Caco-2 (cell line): ENCODE results near the gene SPRED2. TPM values are rescaled to one million over a fixed set of nuclear protein-coding genes. Genes with fewer than 3 reads are reported as not detected.

Experiments
- BruUV-seq: library from RNA; stranded (reverse); fragments of 400-500 nt; replicated peaks from 2 replicates; lab custom pipeline; 2021; lab: Mats Ljungman, UMichigan
- CTCF ChIA-PET: fragments of 300-600 bp; sonication (Branson Sonifier 250); formaldehyde crosslinking; loops from one replicate; lab custom pipeline; 2022; ENCODE audit warnings: antibody characterized with exemption; lab: Charles Lee
- POLR2A ChIA-PET: fragments of 300-600 bp; sonication (Branson Sonifier 250); formaldehyde crosslinking; loops from one replicate; lab custom pipeline; 2022; ENCODE audit warnings: antibody characterized with exemption; lab: Charles Lee
- DNase-seq, 2 experiments: peaks; one replicate each; pipeline versions ENCODE4 v3.0.0 to v3.0.0-alpha.2; 2020 to 2022
- H3K27me3 ChIP-seq: replicated peaks from 2 replicates; pipeline ENCODE4 v1.6.0; 2011; ENCODE audit warnings: low read length; ENCODE audit not compliant: control insufficient read depth, insufficient read depth
- H3K36me3 ChIP-seq: 2 replicates; pipeline ENCODE4 v1.5.1; 2011; ENCODE audit warnings: low read length; ENCODE audit not compliant: control insufficient read depth, insufficient read depth
- H3K4me1 ChIP-seq: fragments of 250-450 bp; sonication (Bioruptor Pico); 2 replicates; pipeline ENCODE4 v1.5.1; 2020; ENCODE audit warnings: mild to moderate bottlenecking
- H3K4me3 ChIP-seq: 2 replicates; pipeline ENCODE4 v1.5.1; 2011; ENCODE audit warnings: low read depth, mild to moderate bottlenecking, control low read depth, low read length
- H3K9me3 ChIP-seq: fragments of 250-450 bp; sonication (Bioruptor Pico); 2 replicates; pipeline ENCODE4 v1.5.1; 2020; ENCODE audit warnings: mild to moderate bottlenecking, moderate library complexity
- H3K27ac Mint-ChIP-seq: one replicate; pipeline ENCODE4 v1.8.0; 2022; ENCODE audit warnings: mixed read lengths; ENCODE audit not compliant: unreplicated experiment
- H3K27me3 Mint-ChIP-seq: one replicate; pipeline ENCODE4 v1.8.0; 2022; ENCODE audit warnings: mixed read lengths; ENCODE audit not compliant: insufficient read depth, unreplicated experiment
- H3K36me3 Mint-ChIP-seq: one replicate; pipeline ENCODE4 v1.8.0; 2022; ENCODE audit warnings: mild to moderate bottlenecking, mixed read lengths; ENCODE audit not compliant: insufficient read depth, unreplicated experiment
- H3K4me1 Mint-ChIP-seq: one replicate; pipeline ENCODE4 v1.8.0; 2022; ENCODE audit warnings: low read depth, mixed read lengths; ENCODE audit not compliant: unreplicated experiment
- H3K4me3 Mint-ChIP-seq: one replicate; pipeline ENCODE4 v1.8.0; 2022; ENCODE audit warnings: mild to moderate bottlenecking, moderate library complexity, mixed read lengths; ENCODE audit not compliant: unreplicated experiment
- H3K9me3 Mint-ChIP-seq: one replicate; pipeline ENCODE4 v1.8.0; 2022; ENCODE audit warnings: mixed read lengths; ENCODE audit not compliant: unreplicated experiment
- CTCF ChIP-seq, 2 experiments: fragments of 200-600 bp in 1 of 2; IDR thresholded peaks; 1 replicate in 1 of 2; 2 replicates in 1 of 2; pipeline versions ENCODE4 v1.5.1 to v1.8.0; 2011 to 2022; ENCODE audit warnings: antibody characterized with exemption in 1 of 2, control low read depth in 1 of 2, inconsistent platforms in 1 of 2, low read depth in 1 of 2, low read length in 1 of 2, mild to moderate bottlenecking in 1 of 2, moderate library complexity in 1 of 2; ENCODE audit not compliant: insufficient read depth in 1 of 2, severe bottlenecking in 1 of 2, unreplicated experiment in 1 of 2
- intact Hi-C: fragments of 100-400 bp; cut with micrococcal nuclease; formaldehyde crosslinking; loops from one replicate; pipeline ENCODE4 v1.10.0; 2022; ENCODE audit not compliant: unreplicated experiment
- total RNA-seq: library from RNA; stranded (reverse); gene quantifications from 2 replicates; pipeline ENCODE4 v1.2.3, GENCODE V29; 2022

Gene SPRED2
- total RNA-seq, 1 experiment from 2014 or later = 49.9 TPM

GRCh38 chr2:65411056-65411795 lies 21.2 kb downstream of the SPRED2 start:
- Mint-ChIP-seq H3K36me3 (peaks cover 6% of the 10 kb centered on the region), H3K9me3 (no peaks in the 10 kb centered on the region), H3K4me3 (peak overlapping the region; percentile 55), H3K27me3 (no peaks in the 10 kb centered on the region), H3K4me1 (peaks cover 42% of the 10 kb centered on the region), H3K27ac (peak overlapping the region; percentile 91)
- Histone ChIP-seq H3K4me1 (peaks cover 44% of the 10 kb centered on the region), H3K36me3 (no peaks in the 10 kb centered on the region; the same call in 1 of the 2 replicates), H3K4me3 (no peak overlapping the region), H3K9me3 (no peaks in the 10 kb centered on the region), H3K27me3 (no peaks in the 10 kb centered on the region)
- DNase-seq = peak in 1 of 2 experiments; percentile 26
- ChIA-PET CTCF (no interaction called here), POLR2A (no interaction called here)
- TF ChIP-seq CTCF (IDR thresholded peaks at IDR 0.05; ENCODE audit: insufficient read depth in 1 of 2, low read depth in 1 of 2, low read length in 1 of 2, severe bottlenecking in 1 of 2, unreplicated experiment in 1 of 2) = no peak
- intact Hi-C loops = loop anchor here (1.0 kb wide), 1 partner anchor 10 kb away; no protein-coding TSS in a partner anchor
- no TSS peak for BruUV-seq

- no peaks in the 10 kb centered on the region; the same call in 1 of the 2 replicates for H3K36me3 ChIP-seq
- H3K9me3 ChIP-seq = no peaks in the 10 kb centered on the region
- BruUV-seq = no TSS peak
- no peak overlapping the region for H3K4me3 ChIP-seq
- ChIA-PET POLR2A (no interaction called here), CTCF (no interaction called here)
- no peaks in the 10 kb centered on the region for H3K27me3 ChIP-seq
- peaks cover 6% of the 10 kb centered on the region for H3K36me3 Mint-ChIP-seq
- no peak overlapping the region for H3K27ac Mint-ChIP-seq
- H3K4me1 Mint-ChIP-seq = peaks cover 61% of the 10 kb centered on the region
- H3K4me1 ChIP-seq = peaks cover 55% of the 10 kb centered on the region
- no peak overlapping the region for H3K4me3 Mint-ChIP-seq
- intact Hi-C loops = no loop called here
- no peak for TF ChIP-seq CTCF (IDR thresholded peaks at IDR 0.05; ENCODE audit: insufficient read depth in 1 of 2, low read depth in 1 of 2, low read length in 1 of 2, severe bottlenecking in 1 of 2, unreplicated experiment in 1 of 2)
- DNase-seq = no peak
- no peaks in the 10 kb centered on the region for H3K27me3 Mint-ChIP-seq
- no peaks in the 10 kb centered on the region for H3K9me3 Mint-ChIP-seq
These were observed 23.4 kb downstream of the SPRED2 start for GRCh38 chr2:65409045-65409444.

- intact Hi-C loops = no loop called here
- POLR2A ChIA-PET = interaction anchor here (0.5 to 0.9 kb wide), 3 partner anchors 20 to 433 kb away, joined by 3 to 4 read pairs (median 3); partner anchors contain the start of gene SPRED2
- H3K9me3 ChIP-seq = no peaks in the 10 kb centered on the region
- Mint-ChIP-seq H3K27me3 (no peaks in the 10 kb centered on the region), H3K36me3 (no peaks in the 10 kb centered on the region), H3K9me3 (no peaks in the 10 kb centered on the region), H3K4me1 (peaks cover 47% of the 10 kb centered on the region), H3K4me3 (no peak overlapping the region), H3K27ac (peak overlapping the region; percentile 60)
- peaks cover 44% of the 10 kb centered on the region for H3K4me1 ChIP-seq
- H3K36me3 ChIP-seq = no peaks in the 10 kb centered on the region
- H3K4me3 ChIP-seq = no peak overlapping the region
- no peaks in the 10 kb centered on the region for H3K27me3 ChIP-seq
- no TSS peak for BruUV-seq
- no peak for TF ChIP-seq CTCF (IDR thresholded peaks at IDR 0.05; ENCODE audit: insufficient read depth in 1 of 2, low read depth in 1 of 2, low read length in 1 of 2, severe bottlenecking in 1 of 2, unreplicated experiment in 1 of 2)
- no peak for DNase-seq
- CTCF ChIA-PET = interaction anchor here (0.9 kb wide), 1 partner anchor 142 kb away, joined by 5 read pairs; no protein-coding TSS in a partner anchor
These were observed 25.2 kb downstream of the SPRED2 start for GRCh38 chr2:65407240-65407639.
